Natural killer cell treated with Interleukin-12 subunit alpha and Interleukin-12 subunit beta and Interleukin-15 and Interleukin-18, amount 100 ng/mL, for 72 hours (primary cell): ENCODE measurements around the gene NKG7. TPM values are rescaled to one million over a fixed set of nuclear protein-coding genes. Genes with fewer than 3 reads are reported as not detected.
A peak's percentile ranks its signal among the peaks of the same experiment; 100 is the strongest.
"Not testable (repeated sequence)": the region's sequence is repeated elsewhere in the genome, so short reads cannot be mapped to it uniquely, and the experiment has no call there.

Source experiments
- ATAC-seq, 2 donors: fragments of 150-1000 bp; cut with Tn5 transposase in 1 of 2; sonication (Bioruptor Pico), chemical (Tn5 transposase) in 1 of 2; 2 replicates each; pipeline ENCODE4 v1.10.0; 2021
- DNase-seq: peaks from one replicate; pipeline ENCODE4 v3.0.0; 2022; ENCODE audit warnings: low spot score
- H3K27ac Mint-ChIP-seq, 2 donors: 1 replicate in 1 of 2; 2 replicates in 1 of 2; pipeline ENCODE4 v1.8.0; 2022; ENCODE audit warnings: mixed read lengths in 2 of 2, mild to moderate bottlenecking in 1 of 2, moderate library complexity in 1 of 2
- H3K27me3 Mint-ChIP-seq, 2 donors: 1 replicate in 1 of 2; 2 replicates in 1 of 2; pipeline ENCODE4 v1.8.0; 2022; ENCODE audit warnings: mixed read lengths in 2 of 2
- H3K36me3 Mint-ChIP-seq: one replicate; pipeline ENCODE4 v1.8.0; 2022; ENCODE audit warnings: mixed read lengths
- H3K4me1 Mint-ChIP-seq, 2 donors: 1 replicate in 1 of 2; 2 replicates in 1 of 2; pipeline ENCODE4 v1.8.0; 2022; ENCODE audit warnings: low read depth in 2 of 2, mixed read lengths in 2 of 2, mild to moderate bottlenecking in 1 of 2
- H3K4me3 Mint-ChIP-seq: one replicate; pipeline ENCODE4 v1.8.0; 2022; ENCODE audit warnings: mixed read lengths
- H3K9me3 Mint-ChIP-seq: 2 replicates; pipeline ENCODE4 v1.8.0; 2022; ENCODE audit warnings: mixed read lengths
- total RNA-seq, 2 donors: library from RNA; stranded (reverse); gene quantifications; one replicate each; pipeline ENCODE4 v1.2.3, GENCODE V29; 2022

Gene NKG7
- total RNA-seq, 2 donors from 2014 or later = 1,196 to 2,045 TPM

GRCh38 chr19:51399936-51400335, 27.5 kb upstream of the NKG7 start:
- not testable (repeated sequence) for H3K4me3 Mint-ChIP-seq
- peak overlapping the region; percentile 27 to 61 for H3K27ac Mint-ChIP-seq
- H3K4me1 Mint-ChIP-seq = peaks cover 43 to 44% of the 10 kb centered on the region in 2 donors

GRCh38 chr19:51399231-51399630, 26.8 kb upstream of the NKG7 start:
- ATAC-seq (no peak), DNase-seq (no peak)
- peaks cover 10% of the 10 kb centered on the region for H3K9me3 Mint-ChIP-seq
- no peak overlapping the region for H3K4me3 Mint-ChIP-seq
- no peaks in the 10 kb centered on the region for H3K27me3 Mint-ChIP-seq
- no peak overlapping the region for H3K27ac Mint-ChIP-seq
- peaks cover 48 to 51% of the 10 kb centered on the region in 2 donors for H3K4me1 Mint-ChIP-seq
- H3K36me3 Mint-ChIP-seq = peaks cover 18% of the 10 kb centered on the region

More at GRCh38 chr19:51399936-51400335, 27.5 kb upstream of the NKG7 start:
- not testable (repeated sequence) for H3K9me3 Mint-ChIP-seq, ATAC-seq, DNase-seq, H3K27me3 Mint-ChIP-seq
- peaks cover 18% of the 10 kb centered on the region for H3K36me3 Mint-ChIP-seq

- Mint-ChIP-seq H3K27ac (peak overlapping the region; percentile 27 to 41), H3K4me3 (no peak overlapping the region), H3K36me3 (peaks cover 13% of the 10 kb centered on the region), H3K27me3 (no peaks in the 10 kb centered on the region), H3K4me1 (peaks cover 54 to 55% of the 10 kb centered on the region in 2 donors), H3K9me3 (peaks cover 10% of the 10 kb centered on the region)
- DNase-seq (no peak), ATAC-seq (no peak)
Observed at GRCh38 chr19:51398096-51398704, 25.7 kb upstream of the NKG7 start.

GRCh38 chr19:51397453-51397852, 25.0 kb upstream of the NKG7 start:
- Mint-ChIP-seq H3K27ac (peak overlapping the region in 1 of 2 donors; percentile 45), H3K4me1 (peaks cover 58 to 61% of the 10 kb centered on the region in 2 donors)
- DNase-seq, H3K4me3 Mint-ChIP-seq, H3K36me3 Mint-ChIP-seq, ATAC-seq, H3K9me3 Mint-ChIP-seq, H3K27me3 Mint-ChIP-seq: not testable (repeated sequence)

GRCh38 chr19:51396175-51396574, 23.7 kb upstream of the NKG7 start:
- Mint-ChIP-seq H3K36me3 (no peaks in the 10 kb centered on the region), H3K4me1 (peaks cover 62 to 63% of the 10 kb centered on the region in 2 donors), H3K27ac (peak overlapping the region; percentile 99 to 100), H3K4me3 (peak overlapping the region; percentile 97), H3K27me3 (no peaks in the 10 kb centered on the region), H3K9me3 (peaks cover 3% of the 10 kb centered on the region)
- ATAC-seq (no peak), DNase-seq (no peak)

- Mint-ChIP-seq H3K4me1 (peaks cover 70 to 73% of the 10 kb centered on the region in 2 donors), H3K36me3 (no peaks in the 10 kb centered on the region), H3K9me3 (peaks cover 3% of the 10 kb centered on the region), H3K4me3 (peak overlapping the region; percentile 97), H3K27me3 (no peaks in the 10 kb centered on the region), H3K27ac (peak overlapping the region; percentile 99 to 100)
- ATAC-seq = peak; percentile 90
- peak; percentile 97 for DNase-seq
Observed at GRCh38 chr19:51394050-51394836, 21.8 kb upstream of the NKG7 start.

- H3K4me3 Mint-ChIP-seq = peak overlapping the region; percentile 72
- DNase-seq (no peak), ATAC-seq (no peak)
- peaks cover 3% of the 10 kb centered on the region for H3K9me3 Mint-ChIP-seq
- peaks cover 72 to 76% of the 10 kb centered on the region in 2 donors for H3K4me1 Mint-ChIP-seq
- peak overlapping the region; percentile 98 to 100 for H3K27ac Mint-ChIP-seq
- no peaks in the 10 kb centered on the region for H3K27me3 Mint-ChIP-seq
- H3K36me3 Mint-ChIP-seq = no peaks in the 10 kb centered on the region
Observed at GRCh38 chr19:51392701-51393100, 20.2 kb upstream of the NKG7 start.

- DNase-seq = no peak
- Mint-ChIP-seq H3K4me1 (peaks cover 72 to 77% of the 10 kb centered on the region in 2 donors), H3K27me3 (no peaks in the 10 kb centered on the region), H3K36me3 (no peaks in the 10 kb centered on the region), H3K4me3 (peak overlapping the region; percentile 73), H3K9me3 (peaks cover 3% of the 10 kb centered on the region), H3K27ac (peak overlapping the region; percentile 98 to 100)
- no peak for ATAC-seq
Observed at GRCh38 chr19:51391073-51391611, 18.7 kb upstream of the NKG7 start.

- peaks cover 3% of the 10 kb centered on the region for H3K9me3 Mint-ChIP-seq
Observed at GRCh38 chr19:51389143-51389542, 16.7 kb upstream of the NKG7 start.

GRCh38 chr19:51387924-51388389, 15.5 kb upstream of the NKG7 start, which contains the start of gene LIM2:
Gene LIM2, minus strand, starts transcription at chr19:51387974. Its CDS starts 531 bp downstream, at chr19:51387443.
- Mint-ChIP-seq H3K36me3 (no peaks in the 10 kb centered on the region), H3K4me3 (peak within 1 kb of the TSS; percentile 91), H3K27me3 (no peaks in the 10 kb centered on the region), H3K4me1 (peaks cover 58 to 60% of the 10 kb centered on the region in 2 donors), H3K9me3 (peaks cover 3% of the 10 kb centered on the region), H3K27ac (peak within 1 kb of the TSS; percentile 98 to 100)
- peak; percentile 32 to 71 for ATAC-seq
- peak; percentile 68 for DNase-seq

More at GRCh38 chr19:51389143-51389542, 16.7 kb upstream of the NKG7 start:
- ATAC-seq (no peak), DNase-seq (no peak)
- Mint-ChIP-seq H3K4me1 (peaks cover 65 to 66% of the 10 kb centered on the region in 2 donors), H3K27ac (peak overlapping the region; percentile 98 to 100), H3K4me3 (peak overlapping the region; percentile 91), H3K36me3 (no peaks in the 10 kb centered on the region), H3K27me3 (no peaks in the 10 kb centered on the region)

GRCh38 chr19:51386882-51387520, 14.5 kb upstream of the NKG7 start:
- DNase-seq (no peak), ATAC-seq (peak; percentile 63 to 70)
- Mint-ChIP-seq H3K27ac (peak overlapping the region; percentile 98 to 100), H3K4me1 (peaks cover 54 to 59% of the 10 kb centered on the region in 2 donors), H3K4me3 (peak overlapping the region; percentile 91), H3K9me3 (peaks cover 3% of the 10 kb centered on the region), H3K27me3 (no peaks in the 10 kb centered on the region), H3K36me3 (no peaks in the 10 kb centered on the region)

- Mint-ChIP-seq H3K4me3 (no peak overlapping the region), H3K27me3 (no peaks in the 10 kb centered on the region), H3K9me3 (no peaks in the 10 kb centered on the region), H3K4me1 (peaks cover 33 to 40% of the 10 kb centered on the region in 2 donors), H3K36me3 (no peaks in the 10 kb centered on the region), H3K27ac (peak overlapping the region in 1 of 2 donors; percentile 29)
- no peak for DNase-seq
- no peak for ATAC-seq
Observed at GRCh38 chr19:51382004-51382403, 9.6 kb upstream of the NKG7 start.

- ATAC-seq = no peak
- Mint-ChIP-seq H3K4me1 (peaks cover 38 to 45% of the 10 kb centered on the region in 2 donors), H3K9me3 (no peaks in the 10 kb centered on the region), H3K36me3 (no peaks in the 10 kb centered on the region), H3K27ac (peak overlapping the region; percentile 64 to 69), H3K27me3 (no peaks in the 10 kb centered on the region), H3K4me3 (peak overlapping the region; percentile 55)
- no peak for DNase-seq
Observed at GRCh38 chr19:51380379-51380778, 7.9 kb upstream of the NKG7 start.
